HL-60/S4 (cell line): ENCODE data around the gene CTBP2.

Source experiments
- in situ Hi-C: fragments of 300-500 bp; cut with MboI; formaldehyde crosslinking; loops from 2 replicates; pipeline ENCODE4 v1.14.3; 2022; ENCODE audit warnings: low sequenced_read_pairs

Gene CTBP2

DNA sequence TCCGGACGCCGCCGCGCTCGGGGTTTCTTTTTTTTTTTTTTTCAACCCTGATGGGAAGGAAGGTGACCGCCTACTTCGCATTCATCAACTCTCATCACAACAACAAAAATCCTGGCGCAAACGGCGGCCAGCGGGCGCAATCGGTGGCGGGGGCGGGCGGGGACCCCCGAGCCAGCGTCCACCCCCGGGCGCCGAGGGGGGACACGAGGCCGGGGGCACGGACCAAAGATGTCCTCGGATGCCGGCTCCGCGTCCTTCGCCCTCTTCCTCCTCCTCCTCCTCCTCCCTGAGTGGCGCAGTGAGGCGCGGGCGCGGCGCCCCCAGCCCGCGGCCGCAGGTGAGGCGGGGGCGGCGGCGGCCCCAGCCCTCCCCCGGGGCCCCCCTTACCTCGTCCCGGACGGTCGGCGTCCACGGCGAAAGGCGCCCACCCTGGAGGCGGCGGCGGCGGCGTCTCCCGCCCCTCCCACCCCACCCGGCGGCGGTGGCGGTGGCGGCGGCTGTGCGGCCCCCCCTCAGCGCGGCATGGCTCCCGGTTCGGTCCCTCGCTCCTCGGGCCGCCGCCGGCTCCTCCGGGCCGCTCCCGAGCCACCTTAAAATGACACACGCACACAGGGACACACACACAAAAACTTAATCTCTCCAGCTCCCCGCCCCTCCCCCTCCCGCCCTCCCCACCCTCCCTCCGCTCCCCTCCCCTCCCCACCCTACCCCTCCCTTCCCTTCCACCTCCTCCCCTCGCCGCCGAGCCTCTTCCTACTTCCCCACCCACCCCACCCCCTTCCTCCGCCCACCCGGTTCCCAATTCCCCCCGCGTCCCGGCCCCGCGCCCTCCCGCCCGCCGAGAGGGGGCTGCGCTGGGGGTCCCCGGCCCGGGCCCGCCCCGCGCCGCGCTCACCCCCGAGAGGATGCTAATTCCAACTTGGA is at the start of gene CTBP2:
CTBP2 (minus strand) TSS at position 632 of the 924 bp plus-strand sequence.
- in situ Hi-C loops: no loop called here

DNA sequence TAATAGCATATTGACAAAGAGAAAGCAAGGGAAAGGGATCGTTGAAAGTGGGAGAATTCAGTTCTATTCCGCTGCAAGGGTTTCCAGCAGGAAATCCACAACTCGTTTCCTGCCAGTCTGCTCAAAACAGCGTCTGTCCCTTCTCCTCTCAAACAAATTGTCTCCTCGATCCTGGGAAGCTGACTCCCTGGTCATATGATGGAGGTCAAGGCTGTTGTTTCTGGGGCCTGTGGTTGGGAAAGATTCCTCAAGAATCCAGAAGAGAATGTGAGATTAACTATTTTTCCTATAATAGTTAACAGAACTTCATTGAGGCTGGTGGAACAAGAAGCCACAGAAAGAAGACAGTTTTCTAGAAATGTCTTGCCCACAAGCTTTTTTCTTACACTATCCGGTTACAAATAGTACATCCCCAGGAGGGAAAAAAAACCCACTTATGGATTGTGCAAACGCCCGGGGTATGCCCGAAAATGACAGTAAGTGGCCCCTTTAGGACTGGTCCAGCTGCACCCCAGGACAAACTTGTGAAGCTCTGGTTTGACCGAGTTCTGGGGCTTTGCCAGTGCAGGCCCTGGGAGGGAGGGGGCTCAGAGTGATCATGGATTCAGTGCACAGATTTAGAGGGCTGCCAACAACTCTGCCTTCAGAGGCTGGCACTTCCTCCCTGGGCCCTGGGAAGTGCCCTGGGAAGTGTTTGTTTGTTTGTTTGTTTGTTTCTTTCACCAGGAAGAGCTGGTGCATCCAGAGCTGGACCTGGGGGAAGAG is 49.4 kb upstream of the CTBP2 start:
- in situ Hi-C loops: no loop called here

DNA sequence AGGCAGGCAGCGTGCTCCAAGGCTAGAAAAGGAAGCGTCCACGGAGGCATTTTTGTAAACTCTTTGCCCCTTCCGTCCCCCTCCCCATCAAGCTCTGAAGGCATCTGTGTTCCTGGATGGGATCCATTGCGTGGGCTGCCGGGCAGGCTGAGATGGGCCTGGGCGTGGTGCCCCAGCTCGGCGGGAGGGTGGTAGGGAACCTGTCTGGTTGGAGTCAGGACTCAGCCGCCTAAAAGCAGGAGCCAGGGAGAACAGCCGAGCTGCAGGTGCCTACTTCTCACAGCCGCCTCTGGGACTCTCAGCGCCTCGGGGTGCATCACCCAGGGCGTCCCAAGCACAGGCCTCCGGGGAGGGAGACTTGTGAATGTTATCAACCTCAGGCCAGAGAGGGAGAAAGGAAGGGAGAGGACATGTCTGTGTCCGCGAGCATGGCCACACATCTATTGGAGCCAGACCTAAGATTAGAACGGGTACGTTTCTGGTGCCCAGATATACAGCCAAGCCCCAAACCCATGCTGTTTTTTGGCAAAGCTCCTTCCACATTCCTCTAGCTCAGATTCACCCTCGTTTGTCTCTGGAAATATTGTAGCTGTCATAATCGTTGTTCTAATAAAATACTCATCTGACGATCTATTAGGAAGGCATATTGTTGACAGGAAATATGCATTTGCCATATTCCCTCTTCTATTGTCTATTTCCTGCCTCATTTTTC is 48.6 kb upstream of the CTBP2 start:
- in situ Hi-C loops: no loop called here

DNA sequence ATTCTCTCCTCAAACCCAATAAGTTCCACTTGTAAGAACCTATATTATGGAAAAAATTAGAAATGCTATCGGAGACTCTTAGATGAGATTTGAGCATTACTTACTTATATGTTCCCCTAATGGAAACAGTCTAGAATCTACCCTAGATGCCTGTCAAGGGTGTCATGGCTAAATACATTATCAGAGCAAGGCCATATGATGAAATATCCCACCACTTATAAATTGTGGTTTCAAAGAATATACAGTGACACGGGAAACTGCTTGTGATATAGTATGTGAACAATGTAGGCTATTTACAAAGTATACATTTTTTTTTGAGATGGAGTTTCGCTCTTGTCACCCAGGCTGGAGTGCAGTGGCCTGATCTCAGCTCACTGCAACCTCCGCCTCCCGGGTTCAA is 46.3 kb upstream of the CTBP2 start:
- in situ Hi-C loops: no loop called here

DNA sequence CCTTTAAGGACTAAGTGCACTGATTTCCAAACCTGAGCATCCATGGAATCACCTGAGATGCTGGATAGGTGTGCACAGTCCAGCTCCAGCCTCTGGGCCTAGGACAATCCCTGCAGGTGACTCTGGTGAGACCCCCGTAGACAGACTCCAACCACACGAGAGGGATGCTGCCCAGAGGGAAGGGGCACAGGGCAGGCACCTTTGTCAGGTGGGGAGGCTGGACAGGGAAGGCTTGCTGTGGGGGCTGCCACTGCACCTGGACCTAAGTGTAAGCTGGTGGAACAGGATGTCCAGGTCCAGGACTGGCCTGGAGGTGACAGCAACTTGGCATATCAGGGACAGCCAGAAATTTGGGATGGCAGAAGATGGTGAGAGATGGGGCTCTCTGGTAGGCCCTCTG is 45.1 kb upstream of the CTBP2 start:
- in situ Hi-C loops: no loop called here

DNA sequence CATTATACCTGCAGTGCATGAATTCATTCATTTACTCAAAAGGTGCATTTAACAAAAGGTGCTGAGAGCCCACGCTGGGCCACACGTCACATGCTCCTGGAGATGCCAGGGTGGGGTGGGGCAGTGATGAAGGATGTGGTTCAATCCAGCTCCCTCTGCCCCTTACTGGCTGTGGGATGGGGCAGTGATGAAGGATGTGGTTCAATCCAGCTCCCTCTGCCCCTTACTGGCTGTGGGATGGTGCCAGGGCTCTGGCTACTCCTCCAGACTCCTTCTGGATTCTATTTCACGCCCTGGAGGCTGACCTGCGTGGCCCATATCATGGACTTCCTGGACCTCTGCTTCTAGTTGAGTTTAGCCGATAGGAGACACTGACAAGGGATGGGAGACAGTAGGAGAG is 44.0 kb upstream of the CTBP2 start:
- in situ Hi-C loops: no loop called here

DNA sequence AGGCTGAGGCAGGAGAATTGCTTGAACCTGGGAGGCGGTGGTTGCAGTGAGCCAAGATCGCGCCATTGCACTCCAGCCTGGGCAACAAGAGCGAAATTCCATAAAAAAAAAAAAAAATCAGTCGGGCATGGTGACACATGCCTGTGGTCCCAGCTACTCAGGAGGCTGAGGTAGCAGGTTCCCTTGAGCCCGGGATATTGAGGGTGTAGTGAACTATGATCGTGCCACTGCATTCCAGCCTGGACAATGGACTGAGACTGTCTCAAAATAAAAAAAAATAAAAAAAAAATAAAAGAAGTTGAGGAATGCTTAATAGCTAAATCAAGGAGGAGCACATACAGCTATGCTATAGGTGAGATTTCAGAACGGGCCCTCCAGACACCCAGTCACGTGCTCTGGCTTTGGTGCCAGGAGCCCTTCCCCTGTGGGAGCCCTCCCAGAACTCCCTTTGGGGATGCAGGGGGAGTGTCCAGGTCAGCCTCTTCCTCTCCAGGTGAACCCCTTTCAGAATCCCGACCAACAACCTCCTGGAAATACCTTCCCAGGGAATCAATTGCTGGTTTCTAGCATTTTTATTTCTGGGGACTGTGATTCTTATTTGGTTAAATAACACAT is 42.9 kb upstream of the CTBP2 start:
- in situ Hi-C loops: no loop called here

DNA sequence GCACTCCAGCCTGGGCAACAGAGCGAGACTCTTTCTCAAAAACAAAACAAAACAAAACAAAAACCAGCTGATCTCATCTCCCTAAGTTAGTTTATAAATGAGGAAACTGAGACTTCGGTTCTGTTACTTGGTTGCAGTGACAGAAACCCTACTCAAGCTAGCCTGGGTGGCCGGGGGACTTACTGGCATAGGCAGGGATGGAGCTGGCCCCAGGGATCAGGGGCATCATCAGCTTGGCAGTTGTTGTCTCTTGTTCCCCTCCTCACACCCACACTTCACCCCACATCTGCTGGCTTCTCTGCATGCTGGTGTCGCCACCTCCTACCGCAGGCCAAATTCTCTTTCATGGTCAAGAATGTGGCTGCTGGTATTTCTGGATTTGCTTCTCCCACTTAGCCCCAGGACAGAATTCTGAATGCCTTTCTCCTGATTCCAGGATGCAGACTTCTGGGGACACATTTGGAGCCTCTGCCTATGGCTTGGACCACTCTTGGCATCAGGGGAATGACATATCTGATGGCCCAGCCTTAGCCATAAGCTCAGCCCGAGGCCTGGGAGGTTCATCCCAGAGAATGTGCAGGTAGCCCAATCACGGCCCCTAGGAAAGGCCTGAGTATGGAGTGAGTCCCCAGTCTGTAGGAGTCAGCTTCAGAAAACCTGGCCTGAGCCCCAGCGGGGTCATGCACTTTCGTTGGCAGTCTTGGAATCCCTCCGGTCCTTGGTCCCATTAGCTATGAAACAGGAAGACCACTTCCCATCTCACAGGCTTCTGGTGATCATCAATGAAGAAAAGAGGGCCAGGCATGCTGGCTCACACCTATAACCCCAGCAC is 41.6 kb upstream of the CTBP2 start:
- in situ Hi-C loops: no loop called here

DNA sequence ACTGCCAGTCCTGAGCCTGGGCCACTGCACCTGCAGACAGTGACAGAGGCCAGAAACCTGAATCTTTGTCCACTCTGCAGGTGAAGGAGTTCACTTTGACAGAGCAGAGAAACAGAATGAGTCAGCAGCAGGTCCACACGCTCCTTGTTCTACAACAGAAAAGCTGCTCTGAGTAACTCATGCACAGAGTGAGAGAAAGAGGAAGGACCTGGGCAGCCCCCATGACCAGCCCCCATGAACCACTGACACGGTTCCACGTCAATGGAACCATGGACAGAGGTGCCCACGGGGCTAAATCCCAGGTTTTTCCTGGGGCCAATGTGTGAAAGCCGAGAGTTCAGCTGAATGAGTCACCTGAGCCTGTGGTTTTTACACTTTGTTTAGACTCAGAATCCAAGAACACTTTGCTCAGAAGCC is 40.8 kb upstream of the CTBP2 start:
- in situ Hi-C loops: no loop called here

DNA sequence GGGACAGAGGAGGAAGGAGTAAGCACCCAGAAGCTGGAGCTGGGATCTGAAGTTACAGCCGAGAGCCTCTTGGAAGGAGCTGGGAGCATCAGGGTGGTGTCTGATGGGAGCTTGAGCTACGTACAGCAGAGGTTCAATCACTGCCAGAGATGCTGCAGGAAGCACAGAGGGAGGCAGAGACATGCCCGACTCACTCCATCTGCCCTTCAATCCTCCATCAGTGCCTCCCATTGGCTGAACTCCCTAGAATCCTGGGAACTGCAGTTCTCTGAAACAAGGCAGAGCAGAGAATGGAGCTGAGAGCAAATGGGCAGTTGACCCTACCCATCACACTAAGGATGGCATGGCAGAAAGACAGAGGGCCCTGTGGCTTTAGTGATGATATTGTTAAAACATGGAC is 40.0 kb upstream of the CTBP2 start:
- in situ Hi-C loops: no loop called here

DNA sequence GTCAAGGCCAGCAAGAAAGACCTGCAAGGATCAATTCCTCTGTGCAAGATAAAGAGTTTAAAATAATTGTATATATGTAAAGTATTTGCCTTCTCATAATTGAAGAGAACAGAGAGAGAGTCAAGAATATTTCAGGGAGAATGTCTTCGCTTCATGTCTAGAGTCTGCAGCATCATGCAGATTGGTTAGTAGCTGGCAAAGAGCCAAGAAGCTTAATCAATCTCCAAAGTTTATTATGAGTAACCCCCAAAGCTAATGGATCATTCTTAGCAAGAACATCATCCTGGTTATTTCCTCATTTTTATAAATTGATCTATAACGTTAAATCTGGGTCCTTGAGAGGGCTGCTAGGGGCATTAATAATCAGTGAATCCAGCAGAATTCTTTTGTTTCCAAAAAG is 38.9 kb upstream of the CTBP2 start:
- in situ Hi-C loops: no loop called here

DNA sequence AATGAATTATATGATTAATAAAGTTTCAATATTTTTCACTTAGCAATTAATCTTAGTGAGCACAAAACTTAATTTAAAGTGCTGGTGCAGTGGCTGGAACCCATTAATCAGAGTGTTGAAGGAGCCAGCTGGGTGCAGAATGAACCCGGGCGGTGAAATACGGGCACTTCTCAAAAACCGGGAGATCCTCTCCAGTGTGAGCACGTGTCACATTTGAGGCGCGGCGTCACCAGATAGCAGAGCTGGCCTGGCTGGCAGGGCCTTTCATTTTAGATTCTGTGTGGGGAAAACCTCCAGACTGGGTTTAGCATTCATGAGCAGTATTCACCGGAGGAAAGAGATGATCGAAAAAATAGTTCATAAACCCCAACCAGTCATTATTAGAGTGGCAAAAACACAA is 34.5 kb upstream of the CTBP2 start:
- in situ Hi-C loops: no loop called here

DNA sequence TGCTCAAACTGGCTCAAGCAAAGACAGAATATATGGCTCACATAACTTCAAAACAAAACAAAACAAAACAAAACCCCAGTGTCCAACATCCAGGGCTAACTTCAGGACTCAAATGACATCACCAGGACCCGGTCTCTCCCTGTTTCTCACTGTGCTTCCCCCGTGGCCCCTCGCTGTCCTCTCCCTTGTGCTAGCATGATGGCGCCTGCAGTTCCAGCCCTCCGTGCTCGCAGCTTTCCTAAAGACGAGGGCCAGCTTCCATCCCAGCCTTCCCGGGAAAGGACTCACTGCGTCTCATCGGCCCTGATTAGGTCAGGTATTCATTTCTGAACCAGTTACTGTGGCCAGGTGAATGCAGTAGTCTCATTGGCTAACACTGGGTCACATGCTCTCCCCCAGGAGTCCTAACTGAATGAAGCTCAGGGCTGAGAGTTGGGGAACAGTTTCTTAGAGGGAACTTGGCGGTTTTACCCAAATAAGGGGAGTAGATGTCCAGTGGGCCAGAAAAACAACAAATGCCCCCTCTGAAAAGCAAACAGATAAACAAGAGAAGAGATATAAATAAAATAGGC is 33.0 kb upstream of the CTBP2 start:
- in situ Hi-C loops: no loop called here

DNA sequence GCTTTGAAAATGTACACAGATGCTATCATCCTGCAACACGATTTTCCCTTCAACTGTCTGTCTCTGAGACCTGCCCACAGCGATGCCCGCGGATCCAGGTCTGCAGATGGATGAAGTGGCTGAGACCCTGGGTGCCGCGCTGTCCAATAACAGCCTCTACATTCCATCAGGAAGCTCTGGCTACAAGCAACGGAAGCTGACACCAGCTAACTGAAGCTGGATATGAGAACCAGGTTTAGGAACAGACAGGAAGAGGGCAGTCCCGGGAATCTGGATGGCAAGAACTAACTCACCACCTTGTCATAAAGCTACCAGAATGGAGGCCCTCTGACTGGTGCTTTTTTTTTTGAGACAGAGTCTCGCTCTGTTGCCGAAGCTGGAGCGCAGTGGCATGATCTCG is 32.3 kb upstream of the CTBP2 start:
- in situ Hi-C loops: no loop called here

DNA sequence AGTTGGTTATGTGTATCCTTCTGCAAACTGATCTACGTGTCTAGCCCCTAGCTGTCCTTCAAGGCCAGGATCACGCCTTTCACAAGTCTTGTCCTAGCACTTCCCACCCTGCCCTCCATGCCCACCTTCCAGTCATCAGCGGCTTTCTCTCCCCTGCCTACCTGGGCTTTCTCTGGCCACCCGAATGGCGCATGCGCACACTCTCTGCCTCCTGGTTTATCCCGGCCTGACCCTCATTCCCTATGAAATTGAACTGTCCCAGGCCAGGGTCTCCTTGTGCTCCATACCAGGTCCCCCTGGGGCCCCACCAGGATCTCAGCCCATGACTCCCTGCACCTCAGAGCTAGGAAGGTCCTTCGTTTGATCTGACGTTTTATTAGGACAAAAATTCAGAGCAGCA is 31.6 kb upstream of the CTBP2 start:
- in situ Hi-C loops: no loop called here

DNA sequence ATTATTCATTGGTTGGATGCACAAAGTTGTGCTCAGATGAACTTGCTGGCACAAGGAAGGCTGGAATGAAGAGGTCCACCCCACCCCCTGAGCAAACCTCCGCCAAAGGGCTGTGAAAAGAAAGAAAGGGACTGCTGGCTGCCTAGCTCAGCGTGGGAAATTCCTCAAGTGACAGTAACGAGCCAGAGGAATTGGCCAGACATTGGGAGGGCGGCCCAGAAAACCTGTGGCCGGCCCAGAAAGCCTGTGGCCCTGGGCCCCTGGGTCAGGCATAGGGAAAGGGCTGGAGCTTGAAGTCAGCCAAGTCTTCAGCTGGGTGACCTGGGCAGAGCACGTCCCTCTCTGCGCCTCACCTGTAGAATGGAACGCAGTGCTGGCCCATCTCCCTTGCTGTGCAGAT is 30.6 kb upstream of the CTBP2 start:
- in situ Hi-C loops: no loop called here

DNA sequence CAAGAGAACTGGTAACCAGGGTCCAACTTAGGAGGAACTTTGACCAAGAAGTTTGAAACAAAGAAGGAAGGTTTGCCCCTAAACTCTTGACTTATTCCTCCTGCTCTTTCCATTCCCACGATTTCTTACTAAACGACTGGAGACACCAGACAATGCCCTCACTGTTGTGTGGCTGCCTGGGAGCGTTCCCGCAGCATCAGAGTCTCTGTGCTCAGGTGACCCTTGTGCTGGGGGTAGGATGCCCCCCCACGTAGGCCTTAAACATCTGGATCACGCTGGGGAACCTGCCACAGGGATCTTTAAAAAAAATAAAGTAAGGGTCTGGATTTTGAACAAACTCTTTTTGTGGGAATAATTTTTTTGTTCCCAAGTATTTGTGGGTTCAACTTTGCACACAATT is 30.1 kb upstream of the CTBP2 start:
- in situ Hi-C loops: no loop called here

DNA sequence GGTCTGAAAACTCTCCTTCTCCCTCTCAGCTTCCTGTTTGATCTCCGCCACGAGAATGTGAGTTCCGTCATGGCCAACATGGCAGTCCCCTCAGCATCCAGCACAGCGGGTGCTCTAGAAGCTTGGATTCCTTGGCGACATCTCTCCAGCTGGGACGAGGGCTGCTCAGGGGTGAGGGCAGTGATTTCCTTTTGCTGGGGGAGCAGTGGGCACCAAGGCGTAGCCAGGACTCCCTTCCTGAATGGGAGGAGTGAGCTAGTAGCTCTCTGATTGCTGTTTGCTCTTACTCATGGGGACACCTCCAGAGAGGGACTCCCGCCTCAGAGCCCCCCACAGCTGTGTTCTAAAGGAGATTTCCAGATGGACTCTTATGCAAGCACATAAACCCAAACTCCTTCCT is 28.8 kb upstream of the CTBP2 start:
- in situ Hi-C loops: no loop called here

DNA sequence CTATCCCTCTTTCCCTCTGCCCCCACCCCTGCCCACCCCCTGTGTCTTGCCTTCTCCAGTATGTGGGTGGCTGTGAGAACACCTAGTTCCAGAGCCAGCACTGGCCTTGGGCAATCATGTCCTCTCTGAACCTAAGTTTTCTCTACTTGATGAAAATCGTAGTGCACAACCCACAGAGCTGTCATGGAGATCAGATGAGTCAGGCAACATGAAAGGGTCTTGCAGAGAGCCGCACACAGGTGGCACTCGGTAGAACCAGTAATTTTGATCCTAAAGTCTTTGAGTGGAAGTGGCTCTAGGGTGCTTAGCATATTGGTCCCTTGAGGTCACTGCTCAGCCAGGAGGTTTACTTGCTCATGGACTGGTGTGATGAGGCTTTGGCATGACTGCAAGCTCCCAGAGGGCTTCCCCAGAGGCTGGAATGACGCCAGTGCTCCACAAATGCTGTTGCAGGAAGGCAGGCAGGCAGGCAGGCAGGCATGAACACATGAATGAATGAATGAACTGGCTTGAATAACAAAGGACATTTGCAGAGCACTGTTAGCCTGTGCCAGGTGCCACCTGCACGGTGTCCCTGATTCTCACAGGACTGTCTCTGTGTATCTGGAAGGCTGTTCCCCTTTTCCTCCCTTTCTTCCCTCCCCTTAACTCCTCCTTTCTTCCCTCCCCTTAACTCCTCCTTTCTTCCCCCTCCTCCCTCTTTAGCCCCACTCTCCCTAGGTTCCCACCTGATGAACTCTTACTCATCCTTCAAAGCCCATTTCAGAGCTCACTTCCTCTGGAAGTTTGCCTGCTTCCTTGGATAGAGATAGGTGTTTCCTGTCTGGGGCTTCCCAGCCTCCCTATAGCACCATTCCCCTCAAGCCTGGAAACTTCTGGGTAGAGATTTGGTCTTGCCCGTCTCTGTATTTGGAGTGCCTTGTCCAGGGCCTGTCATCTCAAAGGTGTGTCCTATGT is 27.2 kb upstream of the CTBP2 start:
- in situ Hi-C loops: no loop called here
